ENCODE data around the gene VWA3B.
"Not testable (repeated sequence)": the region's sequence is repeated elsewhere in the genome, so short reads cannot be mapped to it uniquely, and the experiment has no call there.

VWA3B gene

GRCh38 chr2:98212092-98213000 is 125.4 kb downstream of the VWA3B start:
- no peak for DNase-seq (ENCODE audit: low read depth, low spot score)
- no peak overlapping the region for H3K4me3 ChIP-seq (ENCODE audit: low read length)

GRCh38 chr2:98216616-98217015 is 129.6 kb downstream of the VWA3B start:
- no peak for DNase-seq (ENCODE audit: low read depth, low spot score)
- no peak overlapping the region for H3K4me3 ChIP-seq (ENCODE audit: low read length)

GRCh38 chr2:98219152-98219551 is 132.2 kb downstream of the VWA3B start:
- H3K4me3 ChIP-seq (ENCODE audit: low read length), result no peak overlapping the region

GRCh38 chr2:98233941-98234340 is 147.0 kb downstream of the VWA3B start:
- DNase-seq (ENCODE audit: low read depth, low spot score), result no peak
- H3K4me3 ChIP-seq (ENCODE audit: low read length), result no peak overlapping the region

More at GRCh38 chr2:98219152-98219551, 132.2 kb downstream of the VWA3B start:
- no peak for DNase-seq (ENCODE audit: low read depth, low spot score)

GRCh38 chr2:98234776-98235175 is 147.8 kb downstream of the VWA3B start:
- DNase-seq (ENCODE audit: low read depth, low spot score), result no peak
- no peak overlapping the region for H3K4me3 ChIP-seq (ENCODE audit: low read length)

- no peak overlapping the region for H3K4me3 ChIP-seq (ENCODE audit: low read length)
- no peak for DNase-seq (ENCODE audit: low read depth, low spot score)
Measured at GRCh38 chr2:98236935-98237334, 150.0 kb downstream of the VWA3B start.

- H3K4me3 ChIP-seq (ENCODE audit: low read length), result no peak overlapping the region
- DNase-seq (ENCODE audit: low read depth, low spot score), result no peak
Measured at GRCh38 chr2:98240786-98241398, 153.9 kb downstream of the VWA3B start.

- DNase-seq (ENCODE audit: low read depth, low spot score), result no peak
- H3K4me3 ChIP-seq (ENCODE audit: low read length), result no peak overlapping the region
Measured at GRCh38 chr2:98241592-98241991, 154.6 kb downstream of the VWA3B start.

- no peak overlapping the region for H3K4me3 ChIP-seq (ENCODE audit: low read length)
- DNase-seq (ENCODE audit: low read depth, low spot score), result no peak
Measured at GRCh38 chr2:98242003-98242402, 155.0 kb downstream of the VWA3B start.

- no peak for DNase-seq (ENCODE audit: low read depth, low spot score)
- H3K4me3 ChIP-seq (ENCODE audit: low read length), result no peak overlapping the region
Measured at GRCh38 chr2:98245491-98245890, 158.5 kb downstream of the VWA3B start.

- H3K4me3 ChIP-seq (ENCODE audit: low read length), result no peak overlapping the region
- no peak for DNase-seq (ENCODE audit: low read depth, low spot score)
Measured at GRCh38 chr2:98247383-98247782, 160.4 kb downstream of the VWA3B start.

GRCh38 chr2:98252038-98252773 is 165.2 kb downstream of the VWA3B start:
- no peak overlapping the region for H3K4me3 ChIP-seq (ENCODE audit: low read length)
- DNase-seq (ENCODE audit: low read depth, low spot score), result no peak

GRCh38 chr2:98253461-98254070 is 166.6 kb downstream of the VWA3B start:
- H3K4me3 ChIP-seq (ENCODE audit: low read length), result no peak overlapping the region
- no peak for DNase-seq (ENCODE audit: low read depth, low spot score)

- no peak overlapping the region for H3K4me3 ChIP-seq (ENCODE audit: low read length)
- DNase-seq (ENCODE audit: low read depth, low spot score), result no peak
Measured at GRCh38 chr2:98254504-98255059, 167.6 kb downstream of the VWA3B start.

- no peak for DNase-seq (ENCODE audit: low read depth, low spot score)
- H3K4me3 ChIP-seq (ENCODE audit: low read length), result no peak overlapping the region
Measured at GRCh38 chr2:98258906-98259305, 171.9 kb downstream of the VWA3B start.

- DNase-seq (ENCODE audit: low read depth, low spot score), result no peak
- no peak overlapping the region for H3K4me3 ChIP-seq (ENCODE audit: low read length)
Measured at GRCh38 chr2:98263362-98263761, 176.4 kb downstream of the VWA3B start.

- DNase-seq (ENCODE audit: low read depth, low spot score), result not testable (repeated sequence)
Measured at GRCh38 chr2:98268225-98268624, 181.3 kb downstream of the VWA3B start.

GRCh38 chr2:98269274-98269673 is 182.3 kb downstream of the VWA3B start:
- DNase-seq (ENCODE audit: low read depth, low spot score), result peak; percentile 35
- H3K4me3 ChIP-seq (ENCODE audit: low read length), result no peak overlapping the region

More at GRCh38 chr2:98268225-98268624, 181.3 kb downstream of the VWA3B start:
- not testable (repeated sequence) for H3K4me3 ChIP-seq (ENCODE audit: low read length)

- no peak overlapping the region for H3K4me3 ChIP-seq (ENCODE audit: low read length)
- no peak for DNase-seq (ENCODE audit: low read depth, low spot score)
Measured at GRCh38 chr2:98269830-98270229, 182.9 kb downstream of the VWA3B start.
